NB4 (cell line): ENCODE measurements around the gene ZNF407.

Experiments used
- DNase-seq: peaks from one replicate; pipeline ENCODE4 v3.0.0; 2010; ENCODE audit warnings: low read depth
- H3K4me3 ChIP-seq: one replicate; pipeline ENCODE4 v1.5.1; 2011; ENCODE audit warnings: mild to moderate bottlenecking, low read depth, low read length, moderate library complexity
- CTCF ChIP-seq: IDR thresholded peaks from one replicate; pipeline ENCODE4 v1.5.1; 2012; ENCODE audit warnings: low read depth, low read length
- MAX ChIP-seq: IDR thresholded peaks from 2 replicates; pipeline ENCODE4 v1.6.1; 2011; ENCODE audit warnings: low read depth, low read length
- MYC ChIP-seq: IDR thresholded peaks from 2 replicates; pipeline ENCODE4 v1.6.1; 2011; ENCODE audit warnings: low read depth, low read length
- POLR2A ChIP-seq: IDR thresholded peaks from 2 replicates; pipeline ENCODE4 v1.6.1; 2011; ENCODE audit warnings: mild to moderate bottlenecking; ENCODE audit not compliant: insufficient read length; ENCODE audit errors: extremely low read depth

Gene ZNF407

GRCh38 chr18:75024871-75025270 lies 427.2 kb downstream of the ZNF407 start:
- TF ChIP-seq POLR2A, result no peak
- TF ChIP-seq CTCF, result no peak
- no peak overlapping the region for H3K4me3 ChIP-seq
- no peak for DNase-seq

GRCh38 chr18:75025573-75025972 lies 427.9 kb downstream of the ZNF407 start:
- no peak overlapping the region for H3K4me3 ChIP-seq
- DNase-seq, result no peak
- TF ChIP-seq POLR2A (no peak), CTCF (no peak), MAX (no peak), MYC (no peak)

- H3K4me3 ChIP-seq, result no peak overlapping the region
- TF ChIP-seq MAX (no peak), MYC (no peak), POLR2A (no peak), CTCF (no peak)
- no peak for DNase-seq
Measured at GRCh38 chr18:75029481-75029880, 431.8 kb downstream of the ZNF407 start.

- no peak overlapping the region for H3K4me3 ChIP-seq
- TF ChIP-seq MYC (no peak), MAX (no peak), CTCF (no peak), POLR2A (no peak)
- DNase-seq, result no peak
Measured at GRCh38 chr18:75031717-75032317, 434.1 kb downstream of the ZNF407 start.

- TF ChIP-seq CTCF, result no peak
- TF ChIP-seq POLR2A, result no peak
- no peak for TF ChIP-seq MAX
- TF ChIP-seq MYC, result no peak
- DNase-seq, result no peak
- no peak overlapping the region for H3K4me3 ChIP-seq
Measured at GRCh38 chr18:75033516-75033915, 435.8 kb downstream of the ZNF407 start.

GRCh38 chr18:75034937-75035336 lies 437.3 kb downstream of the ZNF407 start:
- DNase-seq, result no peak
- no peak overlapping the region for H3K4me3 ChIP-seq
- no peak for TF ChIP-seq CTCF
- TF ChIP-seq MYC, result no peak
- no peak for TF ChIP-seq POLR2A
- TF ChIP-seq MAX, result no peak
